Left hindlimb (tissue), 1 donor: ENCODE data around the gene CENPB.

Experiments
- DNase-seq: peaks from one replicate; pipeline ENCODE4 v3.0.0-alpha.2; 2018

Gene CENPB

GRCh38 chr20:3744806-3745685, 41.5 kb downstream of the CENPB start:
- peak; percentile 45 for DNase-seq

GRCh38 chr20:3744037-3744436, 42.5 kb downstream of the CENPB start:
- no peak for DNase-seq

GRCh38 chr20:3743251-3743650, 43.3 kb downstream of the CENPB start:
- DNase-seq, result no peak

- DNase-seq, result no peak
Measured at GRCh38 chr20:3741836-3742458, 44.6 kb downstream of the CENPB start.

- no peak for DNase-seq
Measured at GRCh38 chr20:3740615-3741301, 45.8 kb downstream of the CENPB start.

- no peak for DNase-seq
Measured at GRCh38 chr20:3739926-3740451, 46.6 kb downstream of the CENPB start.

- no peak for DNase-seq
Measured at GRCh38 chr20:3739054-3739925, 47.2 kb downstream of the CENPB start.

GRCh38 chr20:3738111-3739053, 48.2 kb downstream of the CENPB start:
- DNase-seq, result no peak

- no peak for DNase-seq
Measured at GRCh38 chr20:3735768-3736167, 50.8 kb downstream of the CENPB start.

- no peak for DNase-seq
Measured at GRCh38 chr20:3734111-3734843, 52.3 kb downstream of the CENPB start.
